ENCODE results near the gene CD1C. TPM values are rescaled to one million over a fixed set of nuclear protein-coding genes. Genes with fewer than 3 reads are reported as not detected.

CD1C gene
- total and polyA plus RNA-seq, 10 of the 15 experiments (the other 5 are each of a cell fraction or from before 2014, with no cell fraction given) = 0.82 to 19.0 (median 9.2) TPM

DNA sequence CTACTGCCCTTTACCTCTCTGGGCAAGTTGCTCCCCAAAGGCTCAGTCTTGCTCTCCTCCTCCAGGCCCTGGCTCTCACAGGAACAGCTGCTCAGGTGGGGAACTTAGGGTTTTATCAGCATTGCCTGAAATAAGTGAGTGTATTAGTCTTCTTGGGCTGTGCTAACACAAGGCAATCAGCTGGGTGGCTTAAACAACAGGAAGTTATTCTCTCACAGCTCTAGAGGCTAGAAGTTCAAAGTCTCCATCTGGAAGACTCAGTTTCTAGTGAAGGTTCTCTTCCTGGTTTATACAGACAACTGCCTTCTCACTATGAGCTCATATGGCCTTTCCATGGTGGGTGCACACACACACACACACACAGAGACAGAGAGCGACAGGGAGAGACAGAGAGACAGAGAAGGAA, 2.8 kb upstream of the CD1C start:
- Histone ChIP-seq H3K9me3 (replicated peaks; ENCODE audit: control insufficient read depth, insufficient read depth, low read length) (peaks cover 2% of the 10 kb centered on the region; the same call in 1 of the 3 replicates), H2AFZ (ENCODE audit: control insufficient read depth, low read depth, low read length) (no peak overlapping the region; the same call in 1 of the 2 replicates), H3K36me3 (ENCODE audit: control insufficient read depth in 2 of 2, insufficient read depth in 2 of 2, low read length in 1 of 2) (no peaks in the 10 kb centered on the region), H3K4me3 (no peak overlapping the region), H3K27ac (ENCODE audit: control insufficient read depth, insufficient read depth) (peak overlapping the region; percentile 88), H3K27me3 (replicated peaks in 1 of 2; ENCODE audit: control insufficient read depth in 2 of 2, insufficient read depth in 2 of 2, low read length in 1 of 2) (no peaks in the 10 kb centered on the region), H3K9ac (ENCODE audit: control insufficient read depth, insufficient read depth, low read length) (peak overlapping the region; percentile 58), H3K4me2 (ENCODE audit: control insufficient read depth, insufficient read depth) (peak overlapping the region; percentile 96), H3K4me1 (ENCODE audit: control insufficient read depth, insufficient read depth, low read length) (peaks cover 60% of the 10 kb centered on the region), H3K79me2 (ENCODE audit: control insufficient read depth, insufficient read depth, low read length) (no peaks in the 10 kb centered on the region), H4K20me1 (ENCODE audit: control insufficient read depth, insufficient read depth) (no peaks in the 10 kb centered on the region)
- ATAC-seq = peak; percentile 48
- CTCF ChIA-PET = interaction anchor here (1.0 to 2.9 kb wide), 3 partner anchors 43 to 83 kb away, joined by 3 to 14 read pairs (median 12); partner anchors contain the start of gene CD1B
- RAD21 ChIA-PET (ENCODE audit: unreplicated experiment) = interaction anchor here (1.0 to 5.1 kb wide), 9 partner anchors 13 to 789 kb away, joined by 3 to 29 read pairs (median 10); partner anchors contain the start of gene AIM2
- 60% methylated on average over 1 of the region's 1 CpG for WGBS (ENCODE audit: insufficient coverage, insufficient replicate concordance, low lambda C conversion rate, missing lambda C conversion rate)
- SMC1A ChIA-PET (ENCODE audit: uncharacterized antibody, unreplicated experiment) = interaction anchor here (0.9 to 4.1 kb wide), 6 partner anchors 13 to 789 kb away, joined by 3 to 31 read pairs (median 4); partner anchors contain the start of gene AIM2
- peak; percentile 31 for DNase-seq (ENCODE audit: low read depth, low spot score)
- FAIRE-seq = no peak
- intact Hi-C loops (cut with micrococcal nuclease; ENCODE audit: unreplicated experiment) = loop anchor here (5.0 kb wide), 1 partner anchor 85 kb away; no protein-coding TSS in a partner anchor
- POLR2A ChIA-PET = no interaction called here
- in situ Hi-C loops (cut with MboI) = loop anchor here (10.0 kb wide), 2 partner anchors 718 to 778 kb away; partner anchors contain the start of gene IFI16
- no TSS peak for BruUV-seq (replicated peaks)
- TF ChIP-seq KAT2A (conservative IDR thresholded peaks at IDR 0.05; ENCODE audit: control insufficient read depth, low read depth, low read length) = no peak
- TF ChIP-seq ZBED1 (IDR thresholded peaks at IDR 0.05; ENCODE audit: borderline replicate concordance) = no peak
- no peak for TF ChIP-seq POLR2AphosphoS5 (IDR thresholded peaks at IDR 0.05; ENCODE audit: low read length)
- peak in 1 of 2 experiments; percentile 95; a peak in 2 of 4 replicates for TF ChIP-seq ETV6 (conservative IDR thresholded peaks at IDR 0.05 in 1 of 2, IDR thresholded peaks at IDR 0.05 in 1 of 2; ENCODE audit: borderline replicate concordance in 1 of 2, low read depth in 1 of 2)
- no peak for TF ChIP-seq ZNF217 (IDR thresholded peaks at IDR 0.05)
- TF ChIP-seq, protein P1, sequence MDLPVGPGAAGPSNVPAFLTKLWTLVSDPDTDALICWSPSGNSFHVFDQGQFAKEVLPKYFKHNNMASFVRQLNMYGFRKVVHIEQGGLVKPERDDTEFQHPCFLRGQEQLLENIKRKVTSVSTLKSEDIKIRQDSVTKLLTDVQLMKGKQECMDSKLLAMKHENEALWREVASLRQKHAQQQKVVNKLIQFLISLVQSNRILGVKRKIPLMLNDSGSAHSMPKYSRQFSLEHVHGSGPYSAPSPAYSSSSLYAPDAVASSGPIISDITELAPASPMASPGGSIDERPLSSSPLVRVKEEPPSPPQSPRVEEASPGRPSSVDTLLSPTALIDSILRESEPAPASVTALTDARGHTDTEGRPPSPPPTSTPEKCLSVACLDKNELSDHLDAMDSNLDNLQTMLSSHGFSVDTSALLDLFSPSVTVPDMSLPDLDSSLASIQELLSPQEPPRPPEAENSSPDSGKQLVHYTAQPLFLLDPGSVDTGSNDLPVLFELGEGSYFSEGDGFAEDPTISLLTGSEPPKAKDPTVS (IDR thresholded peaks at IDR 0.05; ENCODE audit: low read depth, low read length) = no peak
- TF ChIP-seq POLR2AphosphoS2 (IDR thresholded peaks at IDR 0.05; ENCODE audit: low read depth, low read length) = no peak
- no peak; the same call in 1 of the 2 replicates for TF ChIP-seq GATAD2B (conservative IDR thresholded peaks at IDR 0.05; ENCODE audit: low read depth)
- peak; percentile 51; the same call in 1 of the 2 replicates for TF ChIP-seq CREM (IDR thresholded peaks at IDR 0.05; ENCODE audit: low read depth)
- TF ChIP-seq FOXM1 (IDR thresholded peaks at IDR 0.05; ENCODE audit: low read depth, low read length) = peak; percentile 37; the same call in 1 of the 2 replicates
- TF ChIP-seq ZNF384 (IDR thresholded peaks at IDR 0.05; ENCODE audit: borderline replicate concordance, low read depth, low read length) = no peak
- no peak for TF ChIP-seq SUPT20H (IDR thresholded peaks at IDR 0.05; ENCODE audit: borderline replicate concordance, control insufficient read depth, low read depth, low read length)
- TF ChIP-seq TCF3 (IDR thresholded peaks at IDR 0.05; ENCODE audit: borderline replicate concordance, insufficient read depth, low read depth, low read length) = no peak
- 0 out of 2 replicates have a peak, but pooled peaks have one; percentile 16 for TF ChIP-seq NBN (IDR thresholded peaks at IDR 0.05)
- TF ChIP-seq IKZF2 (IDR thresholded peaks at IDR 0.05) = peak; percentile 17 to 23; a peak in 3 of 4 replicates
- TF ChIP-seq SMARCA5 (IDR thresholded peaks at IDR 0.05) = no peak
- TF ChIP-seq YBX1 (IDR thresholded peaks at IDR 0.05) = no peak
- peak; percentile 73 for TF ChIP-seq IKZF1 (conservative IDR thresholded peaks at IDR 0.05)
- peak; percentile 51; the same call in 1 of the 2 replicates for TF ChIP-seq CREB1 (IDR thresholded peaks at IDR 0.05; ENCODE audit: low read depth)
- no peak for TF ChIP-seq RBBP5 (conservative IDR thresholded peaks at IDR 0.05)
- TF ChIP-seq NFXL1 (IDR thresholded peaks at IDR 0.05; ENCODE audit: borderline replicate concordance) = no peak
- peak; percentile 51; the same call in 1 of the 2 replicates for TF ChIP-seq ATF2 (IDR thresholded peaks at IDR 0.05; ENCODE audit: low read length)
- no peak for TF ChIP-seq TARDBP (IDR thresholded peaks at IDR 0.05; ENCODE audit: borderline replicate concordance)
- no peak for TF ChIP-seq YY1 (IDR thresholded peaks at IDR 0.05; ENCODE audit: low read depth, low read length)

Measured in GM12878 (cell line).